ENCODE measurements around the gene SMIM10L2A.
"Not testable (repeated sequence)": the region's sequence is repeated elsewhere in the genome, so short reads cannot be mapped to it uniquely, and the experiment has no call there.

SMIM10L2A gene

GRCh38 chrX:135453381-135453780 is 31.6 kb downstream of the SMIM10L2A start:
- DNase-seq (ENCODE audit: low read depth, low spot score) = no peak

- no peak for DNase-seq (ENCODE audit: low read depth, low spot score)
Measured at GRCh38 chrX:135454816-135455215, 33.1 kb downstream of the SMIM10L2A start.

- not testable (repeated sequence) for DNase-seq (ENCODE audit: low read depth, low spot score)
Measured at GRCh38 chrX:135461756-135462155, 40.0 kb downstream of the SMIM10L2A start.

- no peak for DNase-seq (ENCODE audit: low read depth, low spot score)
Measured at GRCh38 chrX:135463937-135464336, 42.2 kb downstream of the SMIM10L2A start.

- no peak for DNase-seq (ENCODE audit: low read depth, low spot score)
Measured at GRCh38 chrX:135476378-135476777, 54.6 kb downstream of the SMIM10L2A start.

GRCh38 chrX:135477576-135477975 is 55.8 kb downstream of the SMIM10L2A start:
- no peak for DNase-seq (ENCODE audit: low read depth, low spot score)
